Epithelial cell of esophagus (primary cell): ENCODE measurements around the gene FBXW5.

Source experiments
- DNase-seq: peaks from one replicate; pipeline ENCODE4 v3.0.0; 2010; ENCODE audit warnings: low read depth
- H3K4me3 ChIP-seq: 2 replicates; pipeline ENCODE4 v1.5.1; 2011; ENCODE audit warnings: mild to moderate bottlenecking, low read length, control low read depth
- CTCF ChIP-seq: IDR thresholded peaks from 2 replicates; pipeline ENCODE4 v1.5.1; 2011; ENCODE audit warnings: low read depth, mild to moderate bottlenecking, low read length, control low read depth, inconsistent platforms; ENCODE audit not compliant: insufficient read depth; ENCODE audit errors: missing control alignments

FBXW5 gene

GRCh38 chr9:136950656-136951276 lies 6.2 kb upstream of the FBXW5 start:
- H3K4me3 ChIP-seq: peak overlapping the region; percentile 70
- DNase-seq: no peak
- TF ChIP-seq CTCF: no peak

GRCh38 chr9:136949817-136950655 lies 5.5 kb upstream of the FBXW5 start:
- peak overlapping the region; percentile 70 for H3K4me3 ChIP-seq
- TF ChIP-seq CTCF: peak; percentile 9
- peak; percentile 93 for DNase-seq

GRCh38 chr9:136949239-136949816 lies 4.8 kb upstream of the FBXW5 start:
- DNase-seq: no peak
- no peak for TF ChIP-seq CTCF
- H3K4me3 ChIP-seq: peak overlapping the region; percentile 70

GRCh38 chr9:136947955-136948510 lies 3.5 kb upstream of the FBXW5 start:
- peak; percentile 51 for DNase-seq
- TF ChIP-seq CTCF: peak; percentile 33
- H3K4me3 ChIP-seq: no peak overlapping the region

GRCh38 chr9:136947028-136947891 lies 2.7 kb upstream of the FBXW5 start:
- no peak for TF ChIP-seq CTCF
- no peak overlapping the region for H3K4me3 ChIP-seq
- DNase-seq: no peak
